ENCODE measurements around the gene PROSER3. TPM values are rescaled to one million over a fixed set of nuclear protein-coding genes. Genes with fewer than 3 reads are reported as not detected.

The PROSER3 gene
- total RNA-seq, 1 donor from 2014 or later: 41.7 TPM

DNA sequence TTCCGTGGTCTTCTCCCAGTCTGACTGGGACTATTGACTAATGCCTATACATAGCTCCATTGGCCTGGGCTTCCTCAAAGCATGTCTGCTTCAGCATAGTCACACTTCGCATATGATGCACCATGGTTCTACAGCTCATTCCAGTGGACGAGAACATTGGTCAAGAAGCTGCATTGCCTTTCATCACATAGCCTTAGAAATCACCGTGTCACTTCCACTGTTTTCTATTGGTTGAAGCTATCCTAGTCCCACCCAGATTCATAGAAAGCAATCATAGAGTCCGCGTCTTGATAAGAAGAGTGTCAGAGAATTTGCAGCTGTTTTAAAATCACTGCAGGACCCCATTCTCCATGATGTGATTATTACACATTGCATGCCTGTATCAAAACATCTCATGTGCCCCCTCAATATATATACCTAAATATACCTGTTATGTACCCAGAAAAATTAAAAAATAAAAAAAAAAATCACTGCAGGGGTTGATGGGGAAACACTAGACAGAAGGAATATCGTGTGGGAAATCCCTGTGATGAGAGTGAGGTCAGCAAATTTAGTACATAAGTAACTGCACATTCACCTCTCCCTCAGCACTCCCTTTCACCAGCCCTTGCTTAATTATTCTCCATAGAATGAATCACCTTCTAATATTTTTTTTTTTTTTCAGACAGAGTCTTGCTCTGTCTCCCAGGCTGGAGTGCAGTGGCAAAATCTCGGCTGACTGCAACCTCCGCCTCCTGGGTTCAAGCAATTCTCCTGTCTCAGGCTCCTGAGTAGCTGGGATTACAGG lies 15.2 kb downstream of the PROSER3 start:
- H3K27me3 Mint-ChIP-seq (ENCODE audit: unreplicated experiment): peaks cover 29% of the 10 kb centered on the region
- no peak overlapping the region for H3K27ac Mint-ChIP-seq (ENCODE audit: unreplicated experiment)
- no peak for TF ChIP-seq CTCF (IDR thresholded peaks at IDR 0.05; ENCODE audit: partially characterized antibody, unreplicated experiment)
- H3K9me3 Mint-ChIP-seq (ENCODE audit: unreplicated experiment): peaks cover 15% of the 10 kb centered on the region
- no peak overlapping the region for H3K4me3 Mint-ChIP-seq (ENCODE audit: unreplicated experiment)
- H3K4me1 Mint-ChIP-seq (ENCODE audit: low read depth, unreplicated experiment): peaks cover 19% of the 10 kb centered on the region
- peaks cover 12% of the 10 kb centered on the region for H3K36me3 Mint-ChIP-seq (ENCODE audit: unreplicated experiment)
- no peak for DNase-seq

- TF ChIP-seq CTCF (IDR thresholded peaks at IDR 0.05; ENCODE audit: partially characterized antibody, unreplicated experiment): no peak
- H3K9me3 Mint-ChIP-seq (ENCODE audit: unreplicated experiment): peaks cover 15% of the 10 kb centered on the region
- H3K27ac Mint-ChIP-seq (ENCODE audit: unreplicated experiment): peak overlapping the region; percentile 81
- no peak for DNase-seq
- H3K4me3 Mint-ChIP-seq (ENCODE audit: unreplicated experiment): peak overlapping the region; percentile 87
- peaks cover 12% of the 10 kb centered on the region for H3K36me3 Mint-ChIP-seq (ENCODE audit: unreplicated experiment)
- H3K4me1 Mint-ChIP-seq (ENCODE audit: low read depth, unreplicated experiment): peaks cover 18% of the 10 kb centered on the region
- peaks cover 27% of the 10 kb centered on the region for H3K27me3 Mint-ChIP-seq (ENCODE audit: unreplicated experiment)
These were observed 16.5 kb downstream of the PROSER3 start for GRCh38 chr19:35774274-35775045.

GRCh38 chr19:35775046-35775297 lies 17.0 kb downstream of the PROSER3 start:
- Mint-ChIP-seq H3K4me1 (ENCODE audit: low read depth, unreplicated experiment) (peaks cover 18% of the 10 kb centered on the region), H3K9me3 (ENCODE audit: unreplicated experiment) (peaks cover 15% of the 10 kb centered on the region), H3K4me3 (ENCODE audit: unreplicated experiment) (peak overlapping the region; percentile 87), H3K27ac (ENCODE audit: unreplicated experiment) (peak overlapping the region; percentile 81), H3K27me3 (ENCODE audit: unreplicated experiment) (peaks cover 28% of the 10 kb centered on the region), H3K36me3 (ENCODE audit: unreplicated experiment) (peaks cover 12% of the 10 kb centered on the region)
- DNase-seq: no peak
- TF ChIP-seq CTCF (IDR thresholded peaks at IDR 0.05; ENCODE audit: partially characterized antibody, unreplicated experiment): no peak

- DNase-seq: peak; percentile 100
- Mint-ChIP-seq H3K27ac (ENCODE audit: unreplicated experiment) (peak within 1 kb of the TSS; percentile 92), H3K36me3 (ENCODE audit: unreplicated experiment) (peaks cover 12% of the 10 kb centered on the region), H3K4me1 (ENCODE audit: low read depth, unreplicated experiment) (peaks cover 18% of the 10 kb centered on the region), H3K27me3 (ENCODE audit: unreplicated experiment) (peaks cover 28% of the 10 kb centered on the region), H3K4me3 (ENCODE audit: unreplicated experiment) (peak within 1 kb of the TSS; percentile 94), H3K9me3 (ENCODE audit: unreplicated experiment) (peaks cover 15% of the 10 kb centered on the region)
- TF ChIP-seq CTCF (IDR thresholded peaks at IDR 0.05; ENCODE audit: partially characterized antibody, unreplicated experiment): no peak
These were observed 17.5 kb downstream of the PROSER3 start, which contains the start of gene ARHGAP33 for GRCh38 chr19:35775298-35776101. Gene ARHGAP33, plus strand, starts transcription at chr19:35775564. Its CDS starts 95 bp downstream, at chr19:35775659.

All from glutamatergic neuron (in vitro differentiated cells).